Stimulated activated CD8-positive, alpha-beta memory T cell treated with anti-CD3 and anti-CD28 coated beads, Interleukin-4, amount 100 ng/mL, for 1 hour (primary cell): Measurements from ENCODE around the gene FUT9.
"Not testable (repeated sequence)": the region's sequence is repeated elsewhere in the genome, so short reads cannot be mapped to it uniquely, and the experiment has no call there.

ENCODE experiments used
- DNase-seq, 2 donors: peaks; one replicate each; pipeline ENCODE4 v3.0.0-alpha.2; 2020; ENCODE audit warnings: low read depth in 2 of 2, low spot score in 1 of 2

FUT9 gene

GRCh38 chr6:96184798-96185197, 169.0 kb downstream of the FUT9 start:
- no peak for DNase-seq

GRCh38 chr6:96186094-96186493, 170.3 kb downstream of the FUT9 start:
- DNase-seq = no peak

GRCh38 chr6:96186516-96187195, 170.9 kb downstream of the FUT9 start:
- no peak for DNase-seq

GRCh38 chr6:96194675-96195074, 178.9 kb downstream of the FUT9 start:
- DNase-seq = no peak

- no peak for DNase-seq
Measured at GRCh38 chr6:96195272-96195671, 179.5 kb downstream of the FUT9 start.

GRCh38 chr6:96196633-96197032, 180.9 kb downstream of the FUT9 start:
- no peak for DNase-seq

GRCh38 chr6:96197241-96197640, 181.5 kb downstream of the FUT9 start:
- no peak for DNase-seq

GRCh38 chr6:96202571-96202970, 186.8 kb downstream of the FUT9 start:
- DNase-seq = no peak

- no peak for DNase-seq
Measured at GRCh38 chr6:96211341-96211740, 195.6 kb downstream of the FUT9 start.

GRCh38 chr6:96212066-96212465, 196.3 kb downstream of the FUT9 start:
- no peak for DNase-seq

- no peak for DNase-seq
Measured at GRCh38 chr6:96213784-96214183, 198.0 kb downstream of the FUT9 start.

- no peak for DNase-seq
Measured at GRCh38 chr6:96223695-96224094, 207.9 kb downstream of the FUT9 start.

- no peak for DNase-seq
Measured at GRCh38 chr6:96227135-96227534, 211.4 kb downstream of the FUT9 start.

GRCh38 chr6:96234444-96234843, 218.7 kb downstream of the FUT9 start:
- DNase-seq = no peak

- DNase-seq = no peak
Measured at GRCh38 chr6:96235927-96236326, 220.2 kb downstream of the FUT9 start.

- DNase-seq = no peak
Measured at GRCh38 chr6:96236471-96236870, 220.7 kb downstream of the FUT9 start.

- no peak for DNase-seq
Measured at GRCh38 chr6:96237638-96238347, 222.0 kb downstream of the FUT9 start.

- no peak for DNase-seq
Measured at GRCh38 chr6:96246563-96246962, 230.8 kb downstream of the FUT9 start.

GRCh38 chr6:96249755-96250154, 234.0 kb downstream of the FUT9 start:
- DNase-seq = no peak

GRCh38 chr6:96257751-96258150, 242.0 kb downstream of the FUT9 start:
- DNase-seq = no peak

- DNase-seq = not testable (repeated sequence)
Measured at GRCh38 chr6:96260787-96261430, 245.1 kb downstream of the FUT9 start.
